IPS-20b (cell line): ENCODE measurements around the gene LARP4B.

Source experiments
- H3K27ac ChIP-seq: one replicate; pipeline ENCODE4 v1.5.1; 2013; ENCODE audit warnings: low read length
- H3K27me3 ChIP-seq: 2 replicates; pipeline ENCODE4 v1.6.1; 2013; ENCODE audit warnings: mild to moderate bottlenecking, low read length, inconsistent platforms; ENCODE audit not compliant: insufficient read depth
- H3K36me3 ChIP-seq: 2 replicates; pipeline ENCODE4 v1.6.1; 2013; ENCODE audit warnings: low read depth, mild to moderate bottlenecking, inconsistent platforms, low read length, moderate library complexity; ENCODE audit not compliant: insufficient read depth
- H3K4me1 ChIP-seq: 2 replicates; pipeline ENCODE4 v1.6.1; 2013; ENCODE audit warnings: mild to moderate bottlenecking, control low read depth, inconsistent platforms, low read length, moderate library complexity; ENCODE audit not compliant: insufficient read depth
- H3K4me3 ChIP-seq: 2 replicates; pipeline ENCODE4 v1.5.1; 2013; ENCODE audit warnings: mild to moderate bottlenecking, low read length, inconsistent platforms
- H3K9ac ChIP-seq: 2 replicates; pipeline ENCODE4 v1.6.1; 2013; ENCODE audit warnings: low read depth, mild to moderate bottlenecking, inconsistent platforms, low read length, moderate library complexity
- H3K9me3 ChIP-seq: 2 replicates; pipeline ENCODE4 v1.6.1; 2013; ENCODE audit warnings: mild to moderate bottlenecking, low read depth, low read length, inconsistent platforms; ENCODE audit not compliant: insufficient read depth

Gene LARP4B

GRCh38 chr10:878895-879294 is 52.6 kb downstream of the LARP4B start:
- Histone ChIP-seq H3K9ac (no peak overlapping the region), H3K9me3 (no peaks in the 10 kb centered on the region), H3K4me1 (no peaks in the 10 kb centered on the region), H3K36me3 (peaks cover 79% of the 10 kb centered on the region), H3K27ac (no peak overlapping the region), H3K4me3 (no peak overlapping the region), H3K27me3 (no peaks in the 10 kb centered on the region)

DNA sequence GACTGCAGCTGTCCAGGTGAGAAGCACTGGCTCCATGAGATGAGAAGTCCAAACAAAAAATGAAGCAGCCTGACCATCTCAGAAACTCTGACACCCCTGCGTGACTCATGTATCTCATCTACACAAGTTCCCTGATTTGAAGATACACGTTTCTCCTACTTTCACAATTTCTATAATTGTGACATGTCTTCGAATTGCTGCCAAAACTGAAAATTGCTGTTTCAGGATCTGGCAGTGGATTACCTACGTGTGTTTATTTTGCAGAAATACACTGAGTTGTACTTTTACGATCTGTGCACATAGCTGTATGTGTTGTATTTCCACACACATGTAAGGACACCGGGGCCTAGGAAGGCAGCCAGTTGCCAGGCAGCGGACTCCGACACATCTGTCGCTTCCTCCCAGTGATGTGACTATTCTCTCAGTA is 53.2 kb downstream of the LARP4B start:
- Histone ChIP-seq H3K4me1 (no peaks in the 10 kb centered on the region), H3K9ac (no peak overlapping the region), H3K27ac (no peak overlapping the region), H3K9me3 (no peaks in the 10 kb centered on the region), H3K4me3 (no peak overlapping the region), H3K27me3 (no peaks in the 10 kb centered on the region), H3K36me3 (peaks cover 78% of the 10 kb centered on the region)

- Histone ChIP-seq H3K27me3 (no peaks in the 10 kb centered on the region), H3K4me3 (no peak overlapping the region), H3K4me1 (no peaks in the 10 kb centered on the region), H3K27ac (no peak overlapping the region), H3K36me3 (peaks cover 78% of the 10 kb centered on the region), H3K9me3 (no peaks in the 10 kb centered on the region), H3K9ac (no peak overlapping the region)
Measured at GRCh38 chr10:876438-876837, 55.1 kb downstream of the LARP4B start.

GRCh38 chr10:873020-873419 is 58.5 kb downstream of the LARP4B start:
- no peaks in the 10 kb centered on the region for H3K27me3 ChIP-seq
- no peaks in the 10 kb centered on the region for H3K9me3 ChIP-seq
- H3K4me3 ChIP-seq, result no peak overlapping the region
- no peak overlapping the region for H3K27ac ChIP-seq
- peaks cover 68% of the 10 kb centered on the region for H3K36me3 ChIP-seq
- no peak overlapping the region for H3K9ac ChIP-seq
- no peaks in the 10 kb centered on the region for H3K4me1 ChIP-seq

DNA sequence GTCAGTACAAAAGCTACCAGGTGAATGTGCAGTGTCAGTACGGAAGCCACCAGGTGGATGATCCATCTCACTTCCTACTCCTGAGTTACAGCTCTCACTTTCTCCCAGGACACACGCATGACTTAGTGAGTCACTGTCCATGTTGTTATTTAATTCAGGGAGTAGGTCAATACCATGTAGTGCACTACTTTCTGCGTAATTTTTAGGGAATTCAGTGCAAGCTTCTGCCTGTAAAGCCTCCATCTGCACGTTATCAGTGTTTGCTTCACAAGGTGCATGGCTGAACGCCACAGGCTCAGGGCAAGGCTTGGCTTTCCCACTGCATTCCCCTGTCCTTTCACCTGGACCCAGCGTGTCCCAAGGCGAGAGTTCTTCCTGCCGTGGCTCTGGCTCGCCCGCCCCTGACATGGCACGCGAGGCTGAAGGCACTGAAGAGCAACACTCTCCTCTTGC is 59.5 kb downstream of the LARP4B start:
- Histone ChIP-seq H3K9ac (no peak overlapping the region), H3K36me3 (peaks cover 59% of the 10 kb centered on the region), H3K27ac (no peak overlapping the region), H3K4me3 (no peak overlapping the region), H3K27me3 (no peaks in the 10 kb centered on the region), H3K4me1 (no peaks in the 10 kb centered on the region), H3K9me3 (no peaks in the 10 kb centered on the region)

- Histone ChIP-seq H3K9me3 (no peaks in the 10 kb centered on the region), H3K36me3 (peaks cover 64% of the 10 kb centered on the region), H3K4me3 (no peak overlapping the region), H3K27me3 (no peaks in the 10 kb centered on the region), H3K27ac (no peak overlapping the region), H3K9ac (no peak overlapping the region), H3K4me1 (no peaks in the 10 kb centered on the region)
Measured at GRCh38 chr10:870564-871166, 60.8 kb downstream of the LARP4B start.

DNA sequence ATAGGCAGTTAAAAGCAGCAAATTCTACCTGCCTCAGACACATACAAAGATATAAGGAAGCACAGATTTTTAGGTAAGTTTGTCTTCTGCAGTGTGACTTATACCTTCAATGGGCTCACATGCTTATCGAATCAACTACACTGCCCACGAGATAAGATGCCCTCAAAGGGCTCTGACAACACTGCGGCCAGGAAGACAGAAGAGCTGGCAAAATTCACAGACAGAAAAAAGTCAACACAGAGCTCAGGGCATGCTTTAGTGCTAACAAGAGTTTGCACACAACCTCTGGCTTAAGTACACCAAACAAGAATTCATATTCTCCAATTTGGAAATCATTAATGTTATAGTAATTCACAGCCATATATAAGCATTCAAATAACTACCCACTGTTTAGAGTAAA is 62.3 kb downstream of the LARP4B start:
- Histone ChIP-seq H3K36me3 (peaks cover 71% of the 10 kb centered on the region), H3K4me1 (no peaks in the 10 kb centered on the region), H3K9me3 (no peaks in the 10 kb centered on the region), H3K9ac (no peak overlapping the region), H3K27ac (no peak overlapping the region), H3K4me3 (no peak overlapping the region), H3K27me3 (no peaks in the 10 kb centered on the region)

- no peak overlapping the region for H3K4me3 ChIP-seq
- peaks cover 71% of the 10 kb centered on the region for H3K36me3 ChIP-seq
- H3K27me3 ChIP-seq, result no peaks in the 10 kb centered on the region
- no peaks in the 10 kb centered on the region for H3K4me1 ChIP-seq
- no peak overlapping the region for H3K27ac ChIP-seq
- no peak overlapping the region for H3K9ac ChIP-seq
- no peaks in the 10 kb centered on the region for H3K9me3 ChIP-seq
Measured at GRCh38 chr10:867807-868206, 63.7 kb downstream of the LARP4B start.

DNA sequence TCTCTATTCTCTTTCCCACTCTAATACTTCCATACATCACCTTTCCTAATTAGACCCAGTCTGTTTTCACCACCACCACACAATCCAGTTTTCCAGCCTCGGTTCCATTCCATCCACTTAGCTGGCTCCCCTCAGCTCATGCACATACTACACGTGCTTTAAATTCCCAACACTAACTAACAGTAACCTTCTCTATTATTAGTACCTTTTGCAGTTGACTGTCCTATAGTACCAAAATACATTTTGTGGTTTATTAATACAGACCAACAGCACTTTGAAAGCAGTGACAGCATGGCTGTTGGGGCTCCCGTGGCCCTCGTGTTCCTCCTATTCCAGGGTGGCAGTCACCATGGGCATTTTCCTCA is 64.9 kb downstream of the LARP4B start:
- Histone ChIP-seq H3K27me3 (no peaks in the 10 kb centered on the region), H3K4me3 (no peak overlapping the region), H3K9ac (no peak overlapping the region), H3K27ac (no peak overlapping the region), H3K4me1 (no peaks in the 10 kb centered on the region), H3K36me3 (peaks cover 71% of the 10 kb centered on the region), H3K9me3 (no peaks in the 10 kb centered on the region)

DNA sequence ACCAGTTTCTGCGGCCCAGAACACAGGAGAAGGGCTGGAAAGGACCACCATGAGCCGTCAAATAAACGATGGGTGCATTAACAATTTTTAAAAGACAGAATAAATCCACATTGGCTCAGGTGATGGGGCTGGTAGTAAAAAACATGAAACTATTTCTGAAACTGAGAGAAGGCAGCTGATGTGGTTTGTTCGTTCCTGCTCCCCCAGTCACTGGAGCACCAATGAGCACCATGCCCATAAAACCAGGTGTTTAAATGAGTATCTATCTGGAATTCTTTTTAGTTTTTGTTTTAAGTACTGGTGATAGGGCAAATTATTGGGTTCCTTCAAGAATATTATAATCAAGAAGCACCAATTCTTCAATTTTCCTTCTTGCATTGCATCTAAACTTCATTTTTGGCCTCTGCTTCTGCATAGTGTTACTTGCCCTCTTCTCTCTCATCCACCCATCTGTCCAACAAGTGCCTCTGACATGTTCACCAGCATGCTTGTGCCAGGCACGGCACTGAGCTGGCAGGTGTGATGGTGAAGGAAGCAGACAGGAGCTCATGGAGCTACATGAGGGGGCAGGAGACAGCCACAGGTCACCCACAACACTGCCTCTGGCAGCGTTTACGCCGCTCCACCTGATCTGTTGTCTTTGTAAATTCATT is 65.5 kb downstream of the LARP4B start:
- no peaks in the 10 kb centered on the region for H3K9me3 ChIP-seq
- peaks cover 71% of the 10 kb centered on the region for H3K36me3 ChIP-seq
- no peak overlapping the region for H3K9ac ChIP-seq
- no peaks in the 10 kb centered on the region for H3K27me3 ChIP-seq
- H3K4me1 ChIP-seq, result no peaks in the 10 kb centered on the region
- H3K27ac ChIP-seq, result no peak overlapping the region
- H3K4me3 ChIP-seq, result no peak overlapping the region

- H3K27me3 ChIP-seq, result no peaks in the 10 kb centered on the region
- H3K4me3 ChIP-seq, result no peak overlapping the region
- peaks cover 70% of the 10 kb centered on the region for H3K36me3 ChIP-seq
- no peaks in the 10 kb centered on the region for H3K9me3 ChIP-seq
- H3K9ac ChIP-seq, result no peak overlapping the region
- no peaks in the 10 kb centered on the region for H3K4me1 ChIP-seq
- H3K27ac ChIP-seq, result no peak overlapping the region
Measured at GRCh38 chr10:865257-865656, 66.2 kb downstream of the LARP4B start.

DNA sequence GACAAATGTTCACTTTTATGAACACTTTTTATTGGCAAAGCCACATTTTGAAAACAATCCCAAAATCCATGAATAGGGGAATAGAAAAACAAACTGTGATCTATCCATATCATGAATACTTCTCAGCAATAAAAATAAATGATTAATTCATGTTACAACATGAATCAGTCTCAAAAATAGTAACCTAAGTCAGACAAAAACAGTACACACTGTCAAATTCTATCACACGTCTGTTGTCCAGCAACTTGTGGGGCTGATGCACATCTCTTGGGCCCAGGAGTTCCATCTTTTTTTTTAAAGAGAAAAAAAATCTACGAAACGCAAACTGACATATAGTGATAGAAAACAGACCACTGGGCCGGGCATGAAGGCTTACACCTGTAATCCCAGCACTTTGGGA is 71.0 kb downstream of the LARP4B start:
- H3K27ac ChIP-seq, result no peak overlapping the region
- no peaks in the 10 kb centered on the region for H3K4me1 ChIP-seq
- H3K36me3 ChIP-seq, result peaks cover 65% of the 10 kb centered on the region
- H3K4me3 ChIP-seq, result no peak overlapping the region
- no peaks in the 10 kb centered on the region for H3K9me3 ChIP-seq
- no peak overlapping the region for H3K9ac ChIP-seq
- H3K27me3 ChIP-seq, result no peaks in the 10 kb centered on the region
